Keratinocyte (primary cell): Measurements from ENCODE around the gene SLC1A5. TPM values are rescaled to one million over a fixed set of nuclear protein-coding genes. Genes with fewer than 3 reads are reported as not detected.

ENCODE experiments used
- DNase-seq: peaks from one replicate; pipeline ENCODE4 v3.0.0-alpha.2; 2011; ENCODE audit warnings: low read depth, missing footprints, low spot score
- FAIRE-seq: peaks from 2 replicates; lab custom pipeline; 2011; peaks lifted over from hg19 to GRCh38; lab: Jason Lieb, UNC
- H2AFZ ChIP-seq: 2 replicates; pipeline ENCODE4 v1.6.0; 2012; ENCODE audit warnings: low read length, control low read depth, inconsistent platforms; ENCODE audit not compliant: control insufficient read depth
- H3K27ac ChIP-seq: 2 replicates; pipeline ENCODE4 v1.5.1; 2011; ENCODE audit warnings: low read length; ENCODE audit not compliant: control insufficient read depth, insufficient read depth
- H3K27me3 ChIP-seq: 3 replicates; pipeline ENCODE4 v1.6.0; 2011; ENCODE audit warnings: low read length; ENCODE audit not compliant: control insufficient read depth, insufficient read depth; ENCODE audit errors: extremely low read depth
- H3K36me3 ChIP-seq, 2 experiments: 2 replicates in 1 of 2; 3 replicates in 1 of 2; pipeline ENCODE4 v1.5.1; 2011; ENCODE audit warnings: low read length in 2 of 2, mild to moderate bottlenecking in 1 of 2; ENCODE audit not compliant: control insufficient read depth in 2 of 2, insufficient read depth in 2 of 2; ENCODE audit errors: extremely low read depth in 1 of 2
- H3K4me1 ChIP-seq: 3 replicates; pipeline ENCODE4 v1.5.1; 2011; ENCODE audit warnings: low read length; ENCODE audit not compliant: control insufficient read depth, insufficient read depth; ENCODE audit errors: extremely low read depth
- H3K4me2 ChIP-seq: 3 replicates; pipeline ENCODE4 v1.6.0; 2011; ENCODE audit warnings: low read depth, low read length; ENCODE audit not compliant: control insufficient read depth, insufficient read depth; ENCODE audit errors: extremely low read depth
- H3K4me3 ChIP-seq, 3 experiments: fragments of 200-600 bp in 1 of 3; sonication (generic) in 1 of 3; 2 replicates in 2 of 3; 3 replicates in 1 of 3; pipeline ENCODE4 v1.5.1; 2011 to 2016; ENCODE audit warnings: low read length in 3 of 3, mild to moderate bottlenecking in 3 of 3, control low read depth in 2 of 3, inconsistent platforms in 1 of 3, low read depth in 1 of 3, mixed read lengths in 1 of 3, mixed run types in 1 of 3, moderate library complexity in 1 of 3; ENCODE audit not compliant: control insufficient read depth in 2 of 3, insufficient read depth in 2 of 3; ENCODE audit errors: extremely low read depth in 1 of 3
- H3K79me2 ChIP-seq: 2 replicates; pipeline ENCODE4 v1.6.0; 2012; ENCODE audit warnings: low read length; ENCODE audit not compliant: control insufficient read depth, insufficient read depth
- H3K9ac ChIP-seq: 3 replicates; pipeline ENCODE4 v1.6.0; 2011; ENCODE audit warnings: low read length; ENCODE audit not compliant: control insufficient read depth, insufficient read depth; ENCODE audit errors: extremely low read depth
- H3K9me1 ChIP-seq: 3 replicates; pipeline ENCODE4 v1.6.0; 2011; ENCODE audit warnings: low read length; ENCODE audit not compliant: control insufficient read depth, insufficient read depth; ENCODE audit errors: extremely low read depth
- H3K9me3 ChIP-seq: 2 replicates; pipeline ENCODE4 v1.5.1; 2012; ENCODE audit warnings: low read depth, low read length; ENCODE audit not compliant: control insufficient read depth
- H4K20me1 ChIP-seq: 3 replicates; pipeline ENCODE4 v1.6.0; 2011; ENCODE audit warnings: low read length; ENCODE audit not compliant: control insufficient read depth, insufficient read depth; ENCODE audit errors: extremely low read depth
- EZH2 ChIP-seq: IDR thresholded peaks from one replicate; pipeline ENCODE4 v1.6.1; 2012; ENCODE audit warnings: inconsistent platforms, mild to moderate bottlenecking, low read length, moderate library complexity
- dilution Hi-C: fragments of 300-500 bp; cut with MboI; formaldehyde crosslinking; loops from one replicate; pipeline ENCODE4 v1.7.0; 2020; ENCODE audit warnings: low sequenced_read_pairs; ENCODE audit not compliant: extremely low pct_ligation_motif_present
- polyA plus RNA-seq, 5 experiments: library from polyadenylated mRNA; depleted of rRNA in 3 of 5; stranded (reverse) in 3 of 5; stranded (forward) in 1 of 5; unstranded in 1 of 5; fragments of >200 nt; gene quantifications; 1 replicate in 1 of 5; 2 replicates in 3 of 5; 3 replicates in 1 of 5; pipeline versions ENCODE4 v1.2.1 to v1.2.3, GENCODE V29; 2011 to 2012; ENCODE audit warnings: missing spikeins in 2 of 5, low read depth in 1 of 5, low replicate concordance in 1 of 5
- TF ChIP-seq, protein P1 (sequence below), 3 experiments: IDR thresholded peaks in 1 of 3; conservative IDR thresholded peaks in 1 of 3; optimal IDR thresholded peaks in 1 of 3; 2 replicates in 2 of 3; 3 replicates in 1 of 3; pipeline versions ENCODE3 to v1.5.1; 2011; ENCODE audit warnings: low read length in 3 of 3, mild to moderate bottlenecking in 3 of 3, moderate library complexity in 2 of 3, control low read depth in 1 of 3, inconsistent platforms in 1 of 3; ENCODE audit not compliant: insufficient read depth in 2 of 3; ENCODE audit errors: extremely low read depth in 1 of 3

SLC1A5 gene
- polyA plus RNA-seq, 1 donor (not counting 4 experiments of a cell fraction or from before 2014, with no cell fraction given) = 90.4 TPM

- Histone ChIP-seq H3K9ac (no peak overlapping the region), H3K27ac (no peak overlapping the region), H2AFZ (no peak overlapping the region), H3K4me1 (peaks cover 6% of the 10 kb centered on the region), H3K4me3 (no peak overlapping the region), H3K4me2 (no peak overlapping the region), H3K9me3 (no peaks in the 10 kb centered on the region), H4K20me1 (no peaks in the 10 kb centered on the region), H3K27me3 (no peaks in the 10 kb centered on the region), H3K36me3 (no peaks in the 10 kb centered on the region), H3K79me2 (no peaks in the 10 kb centered on the region), H3K9me1 (no peaks in the 10 kb centered on the region)
- DNase-seq (no peak), FAIRE-seq (no peak)
- TF ChIP-seq, protein P1, sequence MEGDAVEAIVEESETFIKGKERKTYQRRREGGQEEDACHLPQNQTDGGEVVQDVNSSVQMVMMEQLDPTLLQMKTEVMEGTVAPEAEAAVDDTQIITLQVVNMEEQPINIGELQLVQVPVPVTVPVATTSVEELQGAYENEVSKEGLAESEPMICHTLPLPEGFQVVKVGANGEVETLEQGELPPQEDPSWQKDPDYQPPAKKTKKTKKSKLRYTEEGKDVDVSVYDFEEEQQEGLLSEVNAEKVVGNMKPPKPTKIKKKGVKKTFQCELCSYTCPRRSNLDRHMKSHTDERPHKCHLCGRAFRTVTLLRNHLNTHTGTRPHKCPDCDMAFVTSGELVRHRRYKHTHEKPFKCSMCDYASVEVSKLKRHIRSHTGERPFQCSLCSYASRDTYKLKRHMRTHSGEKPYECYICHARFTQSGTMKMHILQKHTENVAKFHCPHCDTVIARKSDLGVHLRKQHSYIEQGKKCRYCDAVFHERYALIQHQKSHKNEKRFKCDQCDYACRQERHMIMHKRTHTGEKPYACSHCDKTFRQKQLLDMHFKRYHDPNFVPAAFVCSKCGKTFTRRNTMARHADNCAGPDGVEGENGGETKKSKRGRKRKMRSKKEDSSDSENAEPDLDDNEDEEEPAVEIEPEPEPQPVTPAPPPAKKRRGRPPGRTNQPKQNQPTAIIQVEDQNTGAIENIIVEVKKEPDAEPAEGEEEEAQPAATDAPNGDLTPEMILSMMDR (optimal IDR thresholded peaks at IDR 0.05 in 1 of 3, IDR thresholded peaks at IDR 0.05 in 1 of 3, conservative IDR thresholded peaks at IDR 0.05 in 1 of 3; ENCODE audit: extremely low read depth in 1 of 3, insufficient read depth in 2 of 3, low read length in 3 of 3) = no peak
- no peak for TF ChIP-seq EZH2
- dilution Hi-C loops = no loop called here
Measured at GRCh38 chr19:46815833-46816627, 27.6 kb upstream of the SLC1A5 start.

GRCh38 chr19:46813839-46814358, 25.5 kb upstream of the SLC1A5 start:
- no peaks in the 10 kb centered on the region for H3K9me3 ChIP-seq
- no peaks in the 10 kb centered on the region for H3K79me2 ChIP-seq
- no peak for FAIRE-seq
- dilution Hi-C loops = no loop called here
- no peaks in the 10 kb centered on the region for H4K20me1 ChIP-seq
- H3K27me3 ChIP-seq = no peaks in the 10 kb centered on the region
- H3K9me1 ChIP-seq = no peaks in the 10 kb centered on the region
- DNase-seq = no peak
- no peak overlapping the region for H3K27ac ChIP-seq
- TF ChIP-seq, protein P1 (optimal IDR thresholded peaks at IDR 0.05 in 1 of 3, IDR thresholded peaks at IDR 0.05 in 1 of 3, conservative IDR thresholded peaks at IDR 0.05 in 1 of 3; ENCODE audit: extremely low read depth in 1 of 3, insufficient read depth in 2 of 3, low read length in 3 of 3) = no peak
- TF ChIP-seq EZH2 = no peak
- H3K4me2 ChIP-seq = no peak overlapping the region
- no peak overlapping the region for H3K4me3 ChIP-seq
- no peaks in the 10 kb centered on the region for H3K4me1 ChIP-seq
- H2AFZ ChIP-seq = no peak overlapping the region
- H3K9ac ChIP-seq = no peak overlapping the region
- H3K36me3 ChIP-seq = no peaks in the 10 kb centered on the region
